Panc1 (cell line): ENCODE data around the gene RAB11FIP5. TPM values are rescaled to one million over a fixed set of nuclear protein-coding genes. Genes with fewer than 3 reads are reported as not detected.

ENCODE experiments used
- ATAC-seq: fragments of 200-7000 bp; cut with Tn5 transposase; 2 replicates; pipeline ENCODE4 v1.9.1; 2020; ENCODE audit warnings: mild to moderate bottlenecking, moderate library complexity
- BruUV-seq: library from RNA; stranded (reverse); fragments of 400-500 nt; replicated peaks from 2 replicates; lab custom pipeline; 2021; lab: Mats Ljungman, UMichigan
- CTCF ChIA-PET: fragments of 300-600 bp; sonication (Branson Sonifier 250); formaldehyde crosslinking; loops from one replicate; lab custom pipeline; 2022; ENCODE audit warnings: antibody characterized with exemption; lab: Charles Lee
- POLR2A ChIA-PET: fragments of 300-600 bp; sonication (Branson Sonifier 250); formaldehyde crosslinking; loops from one replicate; lab custom pipeline; 2022; ENCODE audit warnings: antibody characterized with exemption; lab: Charles Lee
- DNase-seq: peaks from one replicate; pipeline ENCODE4 v3.0.0-alpha.2; 2010; ENCODE audit warnings: low read depth, low spot score
- H3K27ac ChIP-seq: 2 replicates; pipeline ENCODE4 v1.5.1; 2011; ENCODE audit warnings: mild to moderate bottlenecking, low read length, inconsistent platforms
- H3K27me3 ChIP-seq: fragments of 200-500 bp; sonication (Bioruptor generic); 2 replicates; pipeline ENCODE4 v1.6.0; 2014; ENCODE audit warnings: low read length, inconsistent platforms; ENCODE audit not compliant: control insufficient read depth, insufficient read depth
- H3K36me3 ChIP-seq: fragments of 200-500 bp; sonication (Bioruptor generic); 2 replicates; pipeline ENCODE4 v1.5.1; 2014; ENCODE audit warnings: inconsistent platforms, mild to moderate bottlenecking, low read length, moderate library complexity; ENCODE audit not compliant: control insufficient read depth, insufficient read depth
- H3K4me1 ChIP-seq: 2 replicates; pipeline ENCODE4 v1.5.1; 2011; ENCODE audit warnings: inconsistent platforms, mild to moderate bottlenecking, low read length, moderate library complexity; ENCODE audit not compliant: control insufficient read depth, insufficient read depth
- H3K4me3 ChIP-seq, 2 experiments: 2 replicates each; pipeline ENCODE4 v1.5.1; 2011 to 2012; ENCODE audit warnings: low read depth in 2 of 2, low read length in 2 of 2, mild to moderate bottlenecking in 2 of 2, inconsistent platforms in 1 of 2, moderate library complexity in 1 of 2
- H3K9me3 ChIP-seq: fragments of 200-500 bp; sonication (Bioruptor generic); 2 replicates; pipeline ENCODE4 v1.5.1; 2014; ENCODE audit warnings: low read depth, mild to moderate bottlenecking, inconsistent platforms, low read length, moderate library complexity; ENCODE audit not compliant: control insufficient read depth, insufficient read depth
- POLR2AphosphoS5 ChIP-seq: IDR thresholded peaks from 2 replicates; pipeline ENCODE4 v1.6.1; 2012; ENCODE audit warnings: mild to moderate bottlenecking, low read depth, low read length, moderate library complexity
- SIN3A ChIP-seq: IDR thresholded peaks from 2 replicates; pipeline ENCODE4 v1.6.1; 2012; ENCODE audit warnings: low read depth, mild to moderate bottlenecking, low read length, moderate library complexity, borderline replicate concordance; ENCODE audit not compliant: insufficient read depth
- TCF7L2 ChIP-seq: IDR thresholded peaks from 2 replicates; pipeline ENCODE4 v1.6.1; 2011; ENCODE audit warnings: mild to moderate bottlenecking, low read depth, low read length, inconsistent platforms
- in situ Hi-C: cut with HindIII; loops from 2 replicates; pipeline ENCODE4 v1.10.0; 2016; ENCODE audit warnings: low sequenced_read_pairs, low pct_unique_long_range_greater_than_20kb
- intact Hi-C: fragments of 100-400 bp; cut with micrococcal nuclease; formaldehyde crosslinking; loops from one replicate; pipeline ENCODE4 v1.10.0; 2022; ENCODE audit not compliant: unreplicated experiment
- total RNA-seq: library from RNA; stranded (reverse); gene quantifications from one replicate; pipeline ENCODE4 v1.2.1, GENCODE V29; 2021; ENCODE audit not compliant: unreplicated experiment
- TF ChIP-seq, protein P1 (sequence below), 2 experiments: IDR thresholded peaks; 2 replicates each; pipeline ENCODE4 v1.6.1; 2011 to 2012; ENCODE audit warnings: low read depth in 2 of 2, control low read depth in 1 of 2, low read length in 1 of 2, mild to moderate bottlenecking in 1 of 2, moderate library complexity in 1 of 2; ENCODE audit not compliant: insufficient read depth in 1 of 2
- TF ChIP-seq, protein P2 (sequence below): fragments of 450-650 bp; IDR thresholded peaks from 2 replicates; pipeline ENCODE4 v1.5.1; 2017; ENCODE audit warnings: mild to moderate bottlenecking

RAB11FIP5 gene
- total RNA-seq, 1 experiment from 2014 or later, result 27.3 TPM

DNA sequence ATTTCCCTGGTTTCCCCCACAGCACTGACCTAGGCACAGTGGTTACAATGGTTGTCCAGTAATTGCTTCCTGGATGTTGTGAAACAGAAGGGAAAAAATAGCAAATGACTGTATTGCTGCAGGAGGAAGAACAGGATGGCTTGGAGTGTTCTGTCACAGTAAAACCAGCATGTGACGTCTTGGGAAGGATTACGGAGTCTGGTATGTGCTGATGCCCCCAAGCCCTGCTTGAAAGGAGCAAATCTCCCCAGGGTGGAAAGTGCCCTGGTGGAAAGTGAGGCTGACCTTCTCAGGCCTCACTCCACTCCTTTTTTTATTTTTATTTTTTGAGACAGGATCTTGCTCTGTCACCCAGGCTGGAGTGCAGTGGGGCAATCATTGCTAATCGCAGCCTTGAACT is 7.8 kb downstream of the RAB11FIP5 start:
- H3K36me3 ChIP-seq, result no peaks in the 10 kb centered on the region
- DNase-seq (no peak), ATAC-seq (no peak)
- CTCF ChIA-PET, result no interaction called here
- H3K27me3 ChIP-seq, result no peaks in the 10 kb centered on the region
- POLR2A ChIA-PET, result no interaction called here
- BruUV-seq, result no TSS peak
- TF ChIP-seq POLR2AphosphoS5 (no peak), TCF7L2 (no peak), SIN3A (no peak)
- TF ChIP-seq, protein P1, sequence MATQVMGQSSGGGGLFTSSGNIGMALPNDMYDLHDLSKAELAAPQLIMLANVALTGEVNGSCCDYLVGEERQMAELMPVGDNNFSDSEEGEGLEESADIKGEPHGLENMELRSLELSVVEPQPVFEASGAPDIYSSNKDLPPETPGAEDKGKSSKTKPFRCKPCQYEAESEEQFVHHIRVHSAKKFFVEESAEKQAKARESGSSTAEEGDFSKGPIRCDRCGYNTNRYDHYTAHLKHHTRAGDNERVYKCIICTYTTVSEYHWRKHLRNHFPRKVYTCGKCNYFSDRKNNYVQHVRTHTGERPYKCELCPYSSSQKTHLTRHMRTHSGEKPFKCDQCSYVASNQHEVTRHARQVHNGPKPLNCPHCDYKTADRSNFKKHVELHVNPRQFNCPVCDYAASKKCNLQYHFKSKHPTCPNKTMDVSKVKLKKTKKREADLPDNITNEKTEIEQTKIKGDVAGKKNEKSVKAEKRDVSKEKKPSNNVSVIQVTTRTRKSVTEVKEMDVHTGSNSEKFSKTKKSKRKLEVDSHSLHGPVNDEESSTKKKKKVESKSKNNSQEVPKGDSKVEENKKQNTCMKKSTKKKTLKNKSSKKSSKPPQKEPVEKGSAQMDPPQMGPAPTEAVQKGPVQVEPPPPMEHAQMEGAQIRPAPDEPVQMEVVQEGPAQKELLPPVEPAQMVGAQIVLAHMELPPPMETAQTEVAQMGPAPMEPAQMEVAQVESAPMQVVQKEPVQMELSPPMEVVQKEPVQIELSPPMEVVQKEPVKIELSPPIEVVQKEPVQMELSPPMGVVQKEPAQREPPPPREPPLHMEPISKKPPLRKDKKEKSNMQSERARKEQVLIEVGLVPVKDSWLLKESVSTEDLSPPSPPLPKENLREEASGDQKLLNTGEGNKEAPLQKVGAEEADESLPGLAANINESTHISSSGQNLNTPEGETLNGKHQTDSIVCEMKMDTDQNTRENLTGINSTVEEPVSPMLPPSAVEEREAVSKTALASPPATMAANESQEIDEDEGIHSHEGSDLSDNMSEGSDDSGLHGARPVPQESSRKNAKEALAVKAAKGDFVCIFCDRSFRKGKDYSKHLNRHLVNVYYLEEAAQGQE (IDR thresholded peaks at IDR 0.05; ENCODE audit: insufficient read depth in 1 of 2, low read depth in 2 of 2, low read length in 1 of 2), result no peak
- TF ChIP-seq, protein P2, sequence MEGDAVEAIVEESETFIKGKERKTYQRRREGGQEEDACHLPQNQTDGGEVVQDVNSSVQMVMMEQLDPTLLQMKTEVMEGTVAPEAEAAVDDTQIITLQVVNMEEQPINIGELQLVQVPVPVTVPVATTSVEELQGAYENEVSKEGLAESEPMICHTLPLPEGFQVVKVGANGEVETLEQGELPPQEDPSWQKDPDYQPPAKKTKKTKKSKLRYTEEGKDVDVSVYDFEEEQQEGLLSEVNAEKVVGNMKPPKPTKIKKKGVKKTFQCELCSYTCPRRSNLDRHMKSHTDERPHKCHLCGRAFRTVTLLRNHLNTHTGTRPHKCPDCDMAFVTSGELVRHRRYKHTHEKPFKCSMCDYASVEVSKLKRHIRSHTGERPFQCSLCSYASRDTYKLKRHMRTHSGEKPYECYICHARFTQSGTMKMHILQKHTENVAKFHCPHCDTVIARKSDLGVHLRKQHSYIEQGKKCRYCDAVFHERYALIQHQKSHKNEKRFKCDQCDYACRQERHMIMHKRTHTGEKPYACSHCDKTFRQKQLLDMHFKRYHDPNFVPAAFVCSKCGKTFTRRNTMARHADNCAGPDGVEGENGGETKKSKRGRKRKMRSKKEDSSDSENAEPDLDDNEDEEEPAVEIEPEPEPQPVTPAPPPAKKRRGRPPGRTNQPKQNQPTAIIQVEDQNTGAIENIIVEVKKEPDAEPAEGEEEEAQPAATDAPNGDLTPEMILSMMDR, result no peak
- H3K27ac ChIP-seq, result no peak overlapping the region
- H3K4me1 ChIP-seq, result peaks cover 10% of the 10 kb centered on the region
- intact Hi-C loops, result no loop called here
- no peak overlapping the region for H3K4me3 ChIP-seq
- in situ Hi-C loops, result no loop called here
- H3K9me3 ChIP-seq, result no peaks in the 10 kb centered on the region

DNA sequence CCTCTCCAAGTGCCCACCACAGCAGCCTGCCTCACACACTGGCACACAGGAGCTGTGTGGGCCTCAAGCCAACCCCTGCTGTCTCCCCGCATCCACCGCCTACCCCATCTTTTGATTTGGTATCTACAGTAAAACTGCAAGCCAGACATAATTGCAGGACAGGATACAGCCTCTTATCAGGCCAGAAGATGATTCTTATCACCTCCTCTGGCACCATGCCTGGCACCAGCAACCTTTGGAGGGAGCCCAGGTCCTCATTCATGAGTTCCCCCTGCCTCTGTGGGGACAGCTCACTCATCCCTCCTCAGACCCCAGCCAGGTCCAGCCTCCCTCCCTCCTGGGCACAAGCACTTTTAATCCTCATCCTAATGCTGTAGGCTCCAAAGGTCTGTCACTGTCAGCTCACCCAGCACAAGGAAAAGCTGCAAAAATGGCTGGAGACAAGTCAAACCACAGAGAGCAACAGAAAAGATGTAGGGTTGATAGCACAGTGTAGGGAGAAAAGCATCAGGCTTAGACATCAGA is 9.7 kb downstream of the RAB11FIP5 start:
- Histone ChIP-seq H3K4me3 (no peak overlapping the region), H3K9me3 (no peaks in the 10 kb centered on the region), H3K27me3 (no peaks in the 10 kb centered on the region), H3K36me3 (no peaks in the 10 kb centered on the region), H3K27ac (no peak overlapping the region), H3K4me1 (peaks cover 10% of the 10 kb centered on the region)
- no TSS peak for BruUV-seq
- ATAC-seq (peak; percentile 60; the same call in 1 of the 2 replicates), DNase-seq (no peak)
- ChIA-PET CTCF (no interaction called here), POLR2A (no interaction called here)
- TF ChIP-seq TCF7L2 (no peak), SIN3A (no peak), POLR2AphosphoS5 (no peak)
- TF ChIP-seq, protein P2, result no peak
- TF ChIP-seq, protein P1 (IDR thresholded peaks at IDR 0.05; ENCODE audit: insufficient read depth in 1 of 2, low read depth in 2 of 2, low read length in 1 of 2), result no peak
- intact Hi-C loops, result no loop called here
- in situ Hi-C loops, result no loop called here
